Measurements from ENCODE around the gene SPOUT1. TPM values are rescaled to one million over a fixed set of nuclear protein-coding genes. Genes with fewer than 3 reads are reported as not detected.

The SPOUT1 gene
- total and polyA plus RNA-seq, 2 donors (not counting 1 experiment from before 2014, with no cell fraction given) = 73.0 to 86.4 TPM

- Histone ChIP-seq H3K9me3 (ENCODE audit: control extremely low read depth in 1 of 3, control insufficient read depth in 2 of 3, insufficient read depth in 1 of 3, low read length in 2 of 3) (peaks cover 0 to 10% (median 5%) of the 10 kb centered on the region in 3 donors), H3K4me3 (ENCODE audit: control extremely low read depth in 1 of 5, extremely low read depth in 1 of 5, insufficient read depth in 1 of 5, low read depth in 2 of 5, low read length in 4 of 5) (no peak overlapping the region), H3K36me3 (replicated peaks in 1 of 2; ENCODE audit: control extremely low read depth in 1 of 2, control insufficient read depth in 1 of 2, extremely low read depth in 1 of 2, insufficient read depth in 2 of 2, low read length in 1 of 2) (no peaks in the 10 kb centered on the region), H2AFZ (ENCODE audit: insufficient read depth, low read depth, low read length, poor library complexity, severe bottlenecking) (no peak overlapping the region), H3K79me2 (ENCODE audit: control insufficient read depth, insufficient read depth, low read length) (peaks cover 25% of the 10 kb centered on the region), H3K27me3 (replicated peaks in 1 of 4; ENCODE audit: control extremely low read depth in 1 of 4, control insufficient read depth in 3 of 4, insufficient read depth in 4 of 4, low read length in 3 of 4) (no peaks in the 10 kb centered on the region), H3K27ac (ENCODE audit: low read length in 2 of 2) (no peak overlapping the region), H3K4me2 (replicated peaks; ENCODE audit: low read depth, low read length, poor library complexity, severe bottlenecking) (no peak overlapping the region), H3K9ac (ENCODE audit: low read length) (no peak overlapping the region), H3K4me1 (ENCODE audit: control insufficient read depth in 2 of 2, insufficient read depth in 2 of 2, low read length in 2 of 2) (peaks cover 9 to 19% of the 10 kb centered on the region in 2 donors), H4K20me1 (ENCODE audit: control insufficient read depth, insufficient read depth, low read length, poor library complexity, severe bottlenecking) (no peaks in the 10 kb centered on the region)
- intact Hi-C loops (cut with micrococcal nuclease) = loop anchor here (5.0 kb wide), 2 partner anchors 118 to 223 kb away; partner anchors contain the start of genes DYNC2I2 and SPTAN1
- no peak overlapping the region for H3K4me3 Mint-ChIP-seq
- POLR2A ChIA-PET = interaction anchor here (0.6 kb wide), 1 partner anchor 162 kb away, joined by 3 read pairs; no protein-coding TSS in a partner anchor
- CTCF ChIA-PET = interaction anchor here (1.1 kb wide), 1 partner anchor 10 kb away, joined by 3 read pairs; no protein-coding TSS in a partner anchor
- H3K27ac Mint-ChIP-seq = no peak overlapping the region
- H3K9me3 Mint-ChIP-seq (ENCODE audit: insufficient read depth) = no peaks in the 10 kb centered on the region
- no peak for DNase-seq
- TF ChIP-seq CTCF (IDR thresholded peaks at IDR 0.05) (no peak), EZH2 (IDR thresholded peaks at IDR 0.05; ENCODE audit: borderline replicate concordance, insufficient read depth, low read depth, low read length, poor library complexity, severe bottlenecking) (no peak)
- H3K27me3 Mint-ChIP-seq = no peaks in the 10 kb centered on the region
- peaks cover 18% of the 10 kb centered on the region for H3K4me1 Mint-ChIP-seq
- WGBS (ENCODE audit: insufficient coverage) = no CpG with 5 or more reads among the region's 1 CpG
- no peak for ATAC-seq (ENCODE audit: low read depth)
These were observed 54.8 kb downstream of the SPOUT1 start for GRCh38 chr9:128774804-128775203.

- H3K4me3 ChIP-seq (ENCODE audit: control extremely low read depth in 1 of 5, extremely low read depth in 1 of 5, insufficient read depth in 1 of 5, low read depth in 2 of 5, low read length in 4 of 5) = no peak overlapping the region
- WGBS (ENCODE audit: insufficient coverage) = 100% methylated on average over 3 of the region's 5 CpGs
- ChIA-PET CTCF (interaction anchor here (0.5 to 0.7 kb wide), 2 partner anchors 11 to 45 kb away, joined by 3 to 4 read pairs; partner anchors contain the start of gene ENDOG), POLR2A (interaction anchor here (0.6 to 0.7 kb wide), 3 partner anchors 22 to 350 kb away, joined by 3 to 6 read pairs (median 4); no protein-coding TSS in a partner anchor)
- H2AFZ ChIP-seq (ENCODE audit: insufficient read depth, low read depth, low read length, poor library complexity, severe bottlenecking) = no peak overlapping the region
- no peak overlapping the region for H3K27ac Mint-ChIP-seq
- no peak for TF ChIP-seq CTCF (IDR thresholded peaks at IDR 0.05)
- no peak for TF ChIP-seq EZH2 (IDR thresholded peaks at IDR 0.05; ENCODE audit: borderline replicate concordance, insufficient read depth, low read depth, low read length, poor library complexity, severe bottlenecking)
- H3K9me3 Mint-ChIP-seq (ENCODE audit: insufficient read depth) = no peaks in the 10 kb centered on the region
- peaks cover 0 to under 1% of the 10 kb centered on the region in 2 experiments for H3K36me3 ChIP-seq (replicated peaks in 1 of 2; ENCODE audit: control extremely low read depth in 1 of 2, control insufficient read depth in 1 of 2, extremely low read depth in 1 of 2, insufficient read depth in 2 of 2, low read length in 1 of 2)
- H3K27ac ChIP-seq (ENCODE audit: low read length in 2 of 2) = no peak overlapping the region
- no peaks in the 10 kb centered on the region for H3K27me3 Mint-ChIP-seq
- peaks cover 38% of the 10 kb centered on the region for H3K79me2 ChIP-seq (ENCODE audit: control insufficient read depth, insufficient read depth, low read length)
- peak overlapping the region; percentile 97 for H3K4me3 Mint-ChIP-seq
- ATAC-seq (ENCODE audit: low read depth) = no peak
- H3K27me3 ChIP-seq (replicated peaks in 1 of 4; ENCODE audit: control extremely low read depth in 1 of 4, control insufficient read depth in 3 of 4, insufficient read depth in 4 of 4, low read length in 3 of 4) = no peaks in the 10 kb centered on the region
- H3K9me3 ChIP-seq (ENCODE audit: control extremely low read depth in 1 of 3, control insufficient read depth in 2 of 3, insufficient read depth in 1 of 3, low read length in 2 of 3) = peaks cover 0 to 10% (median 5%) of the 10 kb centered on the region in 3 donors
- H3K9ac ChIP-seq (ENCODE audit: low read length) = no peak overlapping the region
- DNase-seq = no peak
- no peaks in the 10 kb centered on the region for H4K20me1 ChIP-seq (ENCODE audit: control insufficient read depth, insufficient read depth, low read length, poor library complexity, severe bottlenecking)
- intact Hi-C loops (cut with micrococcal nuclease) = loop anchor here (5.0 kb wide), 2 partner anchors 116 to 221 kb away; partner anchors contain the start of genes DYNC2I2 and SPTAN1
- H3K4me2 ChIP-seq (replicated peaks; ENCODE audit: low read depth, low read length, poor library complexity, severe bottlenecking) = no peak overlapping the region
- H3K4me1 ChIP-seq (ENCODE audit: control insufficient read depth in 2 of 2, insufficient read depth in 2 of 2, low read length in 2 of 2) = peaks cover 9 to 19% of the 10 kb centered on the region in 2 donors
- H3K4me1 Mint-ChIP-seq = peaks cover 23% of the 10 kb centered on the region
These were observed 56.5 kb downstream of the SPOUT1 start for GRCh38 chr9:128773049-128773448.

Data from B cell (primary cell).